NCI-H1694 (cell line): ENCODE results near the gene ZNF333.

Source experiments
- DNase-seq: peaks from one replicate; lab custom pipeline; 2025; lab: John Stamatoyannopoulos, UW

Gene ZNF333

GRCh38 chr19:14689598-14690503, at the start of gene ZNF333:
ZNF333 (plus strand) TSS chr19:14690048; CDS start chr19:14693492, 3,444 bp downstream.
- DNase-seq = peak; percentile 84

GRCh38 chr19:14648506-14648905, 41.3 kb upstream of the ZNF333 start:
- DNase-seq = no peak

GRCh38 chr19:14649020-14649419, 40.8 kb upstream of the ZNF333 start:
- no peak for DNase-seq

- no peak for DNase-seq
Measured at GRCh38 chr19:14650161-14650560, 39.7 kb upstream of the ZNF333 start.

- DNase-seq = no peak
Measured at GRCh38 chr19:14654786-14655560, 34.9 kb upstream of the ZNF333 start.

GRCh38 chr19:14655726-14656125, 34.1 kb upstream of the ZNF333 start:
- no peak for DNase-seq

- DNase-seq = no peak
Measured at GRCh38 chr19:14659874-14660489, 29.9 kb upstream of the ZNF333 start.

- DNase-seq = no peak
Measured at GRCh38 chr19:14661372-14661924, 28.4 kb upstream of the ZNF333 start.

GRCh38 chr19:14669940-14670339, 19.9 kb upstream of the ZNF333 start:
- DNase-seq = no peak

GRCh38 chr19:14670408-14670807, 19.4 kb upstream of the ZNF333 start:
- no peak for DNase-seq

- no peak for DNase-seq
Measured at GRCh38 chr19:14672188-14672872, 17.5 kb upstream of the ZNF333 start.

- no peak for DNase-seq
Measured at GRCh38 chr19:14673088-14673487, 16.8 kb upstream of the ZNF333 start.

- DNase-seq = no peak
Measured at GRCh38 chr19:14674764-14675163, 15.1 kb upstream of the ZNF333 start, which contains the start of gene ADGRE3. ADGRE3 (minus strand) TSS chr19:14674844; CDS start chr19:14674770, 74 bp downstream.

GRCh38 chr19:14676762-14677161, 13.1 kb upstream of the ZNF333 start:
- DNase-seq = no peak

- DNase-seq = no peak
Measured at GRCh38 chr19:14677464-14677863, 12.4 kb upstream of the ZNF333 start.

- DNase-seq = no peak
Measured at GRCh38 chr19:14678199-14678598, 11.6 kb upstream of the ZNF333 start.

GRCh38 chr19:14682084-14682483, 7.8 kb upstream of the ZNF333 start:
- no peak for DNase-seq

- no peak for DNase-seq
Measured at GRCh38 chr19:14683439-14683838, 6.4 kb upstream of the ZNF333 start.

- DNase-seq = no peak
Measured at GRCh38 chr19:14686411-14686810, 3.4 kb upstream of the ZNF333 start.

GRCh38 chr19:14694641-14695266, 4.9 kb downstream of the ZNF333 start:
- DNase-seq = no peak

GRCh38 chr19:14695471-14695870, 5.6 kb downstream of the ZNF333 start:
- no peak for DNase-seq
